ENCODE results near the gene DTX1. TPM values are rescaled to one million over a fixed set of nuclear protein-coding genes. Genes with fewer than 3 reads are reported as not detected.

Gene DTX1
- total and polyA plus RNA-seq, 4 donors: 2.1 to 33.2 (median 10.0) TPM

- H3K4me1 ChIP-seq (ENCODE audit: control insufficient read depth in 4 of 4, insufficient read depth in 4 of 4, low read length in 3 of 4): no peaks in the 10 kb centered on the region
- H3K4me3 ChIP-seq (ENCODE audit: low read depth in 1 of 3, low read length in 3 of 3): no peak overlapping the region
- 50% methylated on average over 15 of the region's 15 CpGs for WGBS
- no peak overlapping the region for H3K9ac ChIP-seq (ENCODE audit: low read depth in 1 of 2, low read length in 2 of 2)
- H3K36me3 ChIP-seq (ENCODE audit: control insufficient read depth in 4 of 4, insufficient read depth in 3 of 4, low read depth in 1 of 4, low read length in 3 of 4): no peaks in the 10 kb centered on the region
- DNase-seq (ENCODE audit: low spot score): no peak
- TF ChIP-seq TAF1 (conservative IDR thresholded peaks at IDR 0.05) (no peak), ATF3 (IDR thresholded peaks at IDR 0.05) (no peak), FOXA2 (IDR thresholded peaks at IDR 0.05) (no peak), REST (IDR thresholded peaks at IDR 0.05) (no peak), HNF4A (conservative IDR thresholded peaks at IDR 0.05) (no peak), SP1 (IDR thresholded peaks at IDR 0.05) (no peak), MAX (IDR thresholded peaks at IDR 0.05) (no peak), GABPA (IDR thresholded peaks at IDR 0.05 in 1 of 2, conservative IDR thresholded peaks at IDR 0.05 in 1 of 2) (no peak), NR2F2 (IDR thresholded peaks at IDR 0.05) (no peak), JUND (IDR thresholded peaks at IDR 0.05) (no peak), YY1 (IDR thresholded peaks at IDR 0.05) (no peak), RAD21 (IDR thresholded peaks at IDR 0.05) (no peak), CTCF (IDR thresholded peaks at IDR 0.05; ENCODE audit: low read depth, low read length, missing input control) (no peak), RXRA (IDR thresholded peaks at IDR 0.05) (no peak)
- no peak overlapping the region for H3K27ac ChIP-seq (ENCODE audit: low read depth in 1 of 2, low read length in 2 of 2)
- no peaks in the 10 kb centered on the region for H3K27me3 ChIP-seq (ENCODE audit: control insufficient read depth in 4 of 4, insufficient read depth in 4 of 4, low read length in 3 of 4)
- H3K9me3 ChIP-seq (ENCODE audit: control insufficient read depth in 4 of 4, low read length in 3 of 4): peaks cover 0 to 1% (median 0%) of the 10 kb centered on the region in 4 donors
These were observed 71.3 kb downstream of the DTX1 start for GRCh38 chr12:113127791-113128199.

GRCh38 chr12:113128802-113129663 lies 72.5 kb downstream of the DTX1 start:
- 67% methylated on average over 9 of the region's 9 CpGs for WGBS
- Histone ChIP-seq H3K27ac (ENCODE audit: low read depth in 1 of 2, low read length in 2 of 2) (no peak overlapping the region), H3K27me3 (ENCODE audit: control insufficient read depth in 4 of 4, insufficient read depth in 4 of 4, low read length in 3 of 4) (no peaks in the 10 kb centered on the region), H3K9me3 (ENCODE audit: control insufficient read depth in 4 of 4, low read length in 3 of 4) (no peaks in the 10 kb centered on the region), H3K36me3 (ENCODE audit: control insufficient read depth in 4 of 4, insufficient read depth in 3 of 4, low read depth in 1 of 4, low read length in 3 of 4) (no peaks in the 10 kb centered on the region), H3K4me3 (ENCODE audit: low read depth in 1 of 3, low read length in 3 of 3) (no peak overlapping the region), H3K4me1 (ENCODE audit: control insufficient read depth in 4 of 4, insufficient read depth in 4 of 4, low read length in 3 of 4) (no peaks in the 10 kb centered on the region), H3K9ac (ENCODE audit: low read depth in 1 of 2, low read length in 2 of 2) (no peak overlapping the region)
- no peak for DNase-seq (ENCODE audit: low spot score)
- TF ChIP-seq MAX (IDR thresholded peaks at IDR 0.05) (no peak), SP1 (IDR thresholded peaks at IDR 0.05) (no peak), FOXA1 (IDR thresholded peaks at IDR 0.05) (no peak), JUND (IDR thresholded peaks at IDR 0.05) (no peak), GABPA (IDR thresholded peaks at IDR 0.05 in 1 of 2, conservative IDR thresholded peaks at IDR 0.05 in 1 of 2) (no peak), CTCF (IDR thresholded peaks at IDR 0.05; ENCODE audit: low read depth, low read length, missing input control) (no peak), REST (IDR thresholded peaks at IDR 0.05) (no peak), NR2F2 (IDR thresholded peaks at IDR 0.05) (no peak), RXRA (IDR thresholded peaks at IDR 0.05) (no peak), YY1 (IDR thresholded peaks at IDR 0.05) (no peak), TAF1 (conservative IDR thresholded peaks at IDR 0.05) (no peak)

All from liver (tissue), 9 donors.